Fibroblast of villous mesenchyme (primary cell): ENCODE data around the gene DUSP19. TPM values are rescaled to one million over a fixed set of nuclear protein-coding genes. Genes with fewer than 3 reads are reported as not detected.

Experiments
- DNase-seq: peaks from one replicate; pipeline ENCODE4 v3.0.0-alpha.2; 2010; ENCODE audit warnings: low read depth
- H3K4me3 ChIP-seq: 2 replicates; pipeline ENCODE4 v1.5.1; 2011; ENCODE audit warnings: low read depth, mild to moderate bottlenecking, low read length
- CTCF ChIP-seq: IDR thresholded peaks from 2 replicates; pipeline ENCODE4 v1.5.1; 2012; ENCODE audit warnings: low read depth, mild to moderate bottlenecking, low read length; ENCODE audit not compliant: insufficient read depth
- total RNA-seq: library from RNA; depleted of rRNA; stranded (reverse); fragments of >200 nt; gene quantifications from 2 replicates; pipeline ENCODE4 v1.2.3, GENCODE V29; 2012

The DUSP19 gene
- total RNA-seq, 1 donor, result 5.6 TPM

DNA sequence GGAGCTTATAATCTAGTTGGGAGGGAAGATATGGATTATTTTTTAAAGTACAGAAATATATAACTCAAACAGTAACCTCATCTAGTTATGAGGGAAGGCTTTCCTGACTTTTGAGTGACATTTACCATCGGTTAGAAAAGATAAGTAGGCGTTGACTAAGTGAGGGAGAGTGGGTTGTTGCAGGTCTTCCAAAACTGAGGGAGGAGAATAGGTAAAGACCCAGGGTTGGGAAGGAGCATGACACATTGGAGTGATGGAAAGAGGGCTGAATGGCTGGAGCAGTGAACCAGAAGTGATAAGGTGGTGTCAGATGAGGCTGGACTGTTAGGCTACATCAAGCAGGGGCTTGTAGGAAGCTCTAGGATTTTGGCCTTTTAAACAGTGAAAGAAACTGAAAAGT is 35.1 kb downstream of the DUSP19 start:
- TF ChIP-seq CTCF, result no peak
- no peak overlapping the region for H3K4me3 ChIP-seq
- no peak for DNase-seq

- DNase-seq, result no peak
- TF ChIP-seq CTCF, result no peak
- no peak overlapping the region for H3K4me3 ChIP-seq
Measured at GRCh38 chr2:183117226-183117625, 38.7 kb downstream of the DUSP19 start.

GRCh38 chr2:183123117-183123958 is 44.8 kb downstream of the DUSP19 start:
- DNase-seq, result no peak
- H3K4me3 ChIP-seq, result peak overlapping the region; percentile 95
- TF ChIP-seq CTCF, result no peak

GRCh38 chr2:183123959-183124221 is 45.3 kb downstream of the DUSP19 start:
- no peak for DNase-seq
- peak overlapping the region; percentile 95 for H3K4me3 ChIP-seq
- no peak for TF ChIP-seq CTCF

- TF ChIP-seq CTCF, result no peak
- H3K4me3 ChIP-seq, result peak within 1 kb of the TSS; percentile 95
- DNase-seq, result peak; percentile 94
Measured at GRCh38 chr2:183124222-183124956, 45.8 kb downstream of the DUSP19 start, which contains the start of gene NUP35. Gene NUP35 (plus strand): TSS chr2:183124443. CDS start chr2:183124458, 15 bp downstream.

DNA sequence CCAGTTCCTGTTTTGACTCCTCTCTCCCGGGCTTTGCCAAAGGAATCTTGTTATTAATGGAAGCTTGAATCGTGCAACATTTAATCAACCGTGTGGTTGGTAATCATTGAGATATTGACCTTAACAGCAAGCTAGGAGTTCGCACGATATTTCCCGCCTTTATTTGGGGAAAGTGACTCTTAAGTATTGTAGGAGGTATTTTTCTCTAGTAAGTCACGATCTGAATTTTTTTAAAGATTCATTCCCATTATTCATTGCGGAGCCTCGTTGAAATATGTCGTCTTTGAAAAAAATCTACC is 46.4 kb downstream of the DUSP19 start:
- peak overlapping the region; percentile 95 for H3K4me3 ChIP-seq
- no peak for DNase-seq
- no peak for TF ChIP-seq CTCF
